RWPE2 (cell line): ENCODE results near the gene OXSR1.
"Not testable (repeated sequence)": the region's sequence is repeated elsewhere in the genome, so short reads cannot be mapped to it uniquely, and the experiment has no call there.

ENCODE experiments used
- ATAC-seq: fragments of 200-7000 bp; cut with Tn5 transposase; 3 replicates; pipeline ENCODE4 v1.9.1; 2021; ENCODE audit warnings: low read depth
- DNase-seq: peaks from one replicate; pipeline ENCODE4 v3.0.0-alpha.2; 2020; ENCODE audit warnings: low spot score
- H3K27ac ChIP-seq: fragments of 450-650 bp; 2 replicates; pipeline ENCODE4 v1.5.1; 2017; ENCODE audit warnings: mild to moderate bottlenecking; ENCODE audit not compliant: poor library complexity, severe bottlenecking
- H3K27me3 ChIP-seq: fragments of 250-450 bp; sonication (Bioruptor Pico); 2 replicates; pipeline ENCODE4 v1.5.1; 2021; ENCODE audit warnings: mild to moderate bottlenecking, moderate library complexity; ENCODE audit not compliant: insufficient read depth, poor library complexity, severe bottlenecking
- H3K36me3 ChIP-seq: fragments of 250-450 bp; sonication (Bioruptor Pico); 2 replicates; pipeline ENCODE4 v1.5.1; 2020; ENCODE audit warnings: low read depth, mild to moderate bottlenecking, moderate library complexity
- H3K4me1 ChIP-seq: fragments of 250-450 bp; sonication (Bioruptor Pico); 2 replicates; pipeline ENCODE4 v1.5.1; 2021; ENCODE audit warnings: mild to moderate bottlenecking, moderate library complexity; ENCODE audit not compliant: insufficient read depth, poor library complexity, severe bottlenecking
- H3K4me3 ChIP-seq: fragments of 250-450 bp; sonication (Bioruptor Pico); 2 replicates; pipeline ENCODE4 v1.5.1; 2021; ENCODE audit warnings: mild to moderate bottlenecking, moderate library complexity; ENCODE audit not compliant: severe bottlenecking
- H3K9me3 ChIP-seq: fragments of 250-450 bp; sonication (Bioruptor Pico); 2 replicates; pipeline ENCODE4 v1.5.1; 2021; ENCODE audit warnings: mild to moderate bottlenecking, moderate library complexity; ENCODE audit not compliant: severe bottlenecking
- CTCF ChIP-seq: fragments of 450-650 bp; IDR thresholded peaks from one replicate; pipeline ENCODE4 v1.5.1; 2017; ENCODE audit warnings: mild to moderate bottlenecking, moderate library complexity; ENCODE audit not compliant: poor library complexity, severe bottlenecking

Gene OXSR1

DNA sequence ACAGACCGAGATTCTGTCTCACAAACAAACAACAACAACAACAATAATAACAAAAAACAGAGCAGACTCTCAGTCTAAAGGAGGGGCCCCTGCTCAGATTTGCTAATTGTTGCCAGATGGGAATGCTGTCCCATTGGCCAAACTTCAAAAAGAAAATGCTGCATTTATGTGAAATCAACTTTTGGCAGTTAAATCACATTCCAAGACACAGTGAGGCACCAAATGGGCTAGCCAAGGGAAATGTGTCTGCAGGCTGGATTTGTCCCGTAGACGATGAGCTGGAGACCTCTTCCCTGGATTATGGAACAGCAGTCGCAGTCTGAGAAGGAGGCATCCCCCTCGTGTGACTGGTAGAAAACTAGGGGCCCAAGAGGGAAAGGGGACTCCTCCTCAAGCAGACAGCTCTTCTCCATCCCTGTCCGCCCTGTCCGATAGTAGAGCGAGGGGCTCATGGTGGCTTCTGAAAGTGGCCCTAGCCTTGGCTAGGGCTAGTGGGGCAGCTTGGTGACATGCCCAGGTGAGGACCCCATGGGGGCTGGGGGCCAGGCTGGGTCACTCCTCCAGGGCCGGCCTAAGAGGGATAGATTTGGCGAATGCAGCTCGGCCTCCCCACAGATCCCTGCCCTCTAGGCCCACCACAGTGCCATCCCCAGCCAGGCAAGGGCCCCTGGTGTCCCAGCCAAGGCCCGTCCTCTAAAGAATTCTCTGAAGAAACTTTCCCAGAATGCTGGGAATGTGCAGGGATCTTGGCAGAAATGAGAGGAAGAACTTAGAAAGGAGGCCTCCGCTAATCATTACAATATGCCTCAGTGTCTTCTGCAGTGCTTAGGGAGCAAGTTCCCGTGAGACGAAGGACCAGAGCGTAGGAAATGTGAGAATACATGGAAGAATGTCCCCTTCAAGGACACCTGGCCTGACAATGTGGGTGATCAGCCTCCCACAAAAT is 118.7 kb downstream of the OXSR1 start:
- DNase-seq (no peak), ATAC-seq (no peak)
- Histone ChIP-seq H3K4me3 (no peak overlapping the region), H3K4me1 (no peaks in the 10 kb centered on the region), H3K36me3 (no peaks in the 10 kb centered on the region), H3K9me3 (no peaks in the 10 kb centered on the region), H3K27ac (no peak overlapping the region), H3K27me3 (no peaks in the 10 kb centered on the region)
- TF ChIP-seq CTCF: no peak

GRCh38 chr3:38284756-38285150 is 119.4 kb downstream of the OXSR1 start:
- TF ChIP-seq CTCF: no peak
- Histone ChIP-seq H3K27me3 (no peaks in the 10 kb centered on the region), H3K27ac (no peak overlapping the region), H3K4me3 (no peak overlapping the region), H3K36me3 (no peaks in the 10 kb centered on the region), H3K9me3 (no peaks in the 10 kb centered on the region), H3K4me1 (no peaks in the 10 kb centered on the region)
- DNase-seq: no peak
- no peak for ATAC-seq

GRCh38 chr3:38289286-38290217 is 124.2 kb downstream of the OXSR1 start:
- DNase-seq, H3K4me3 ChIP-seq, H3K4me1 ChIP-seq, ATAC-seq, H3K9me3 ChIP-seq, H3K27ac ChIP-seq, H3K36me3 ChIP-seq, H3K27me3 ChIP-seq: not testable (repeated sequence)

- H3K4me1 ChIP-seq, DNase-seq, H3K36me3 ChIP-seq, H3K27ac ChIP-seq, H3K4me3 ChIP-seq, ATAC-seq, H3K9me3 ChIP-seq, H3K27me3 ChIP-seq: not testable (repeated sequence)
Observed at GRCh38 chr3:38297053-38297452, 131.7 kb downstream of the OXSR1 start.

DNA sequence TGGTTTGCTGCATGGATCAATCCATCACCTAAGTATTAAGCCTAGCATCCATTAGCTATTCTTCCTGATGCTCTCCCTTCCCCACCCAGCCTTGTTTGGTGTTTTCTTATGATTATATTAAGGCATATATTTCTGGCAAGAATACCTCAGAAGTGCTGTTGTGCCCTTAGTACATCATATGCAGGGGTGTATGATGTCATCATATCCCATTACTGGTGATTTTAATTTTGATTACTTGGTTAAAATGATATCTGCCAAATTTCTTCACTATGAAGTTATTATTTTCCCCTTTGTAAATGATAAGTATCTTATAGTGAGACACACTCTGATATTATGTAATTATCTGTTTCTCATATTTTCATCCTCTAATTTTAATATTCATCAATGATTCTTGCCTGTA is 132.2 kb downstream of the OXSR1 start:
- ATAC-seq: no peak
- Histone ChIP-seq H3K4me3 (no peak overlapping the region), H3K27ac (no peak overlapping the region), H3K9me3 (no peaks in the 10 kb centered on the region), H3K27me3 (no peaks in the 10 kb centered on the region), H3K36me3 (no peaks in the 10 kb centered on the region), H3K4me1 (no peaks in the 10 kb centered on the region)
- DNase-seq: no peak
- no peak for TF ChIP-seq CTCF
